NCI-H1092 treated with DMSO at 0.1 percent for 48 hours (cell line): ENCODE measurements around the gene RAB11FIP3.

ENCODE experiments used
- DNase-seq: peaks from one replicate; lab custom pipeline; 2025; lab: John Stamatoyannopoulos, UW

The RAB11FIP3 gene

GRCh38 chr16:533391-534123 lies 108.1 kb downstream of the RAB11FIP3 start:
- no peak for DNase-seq

DNA sequence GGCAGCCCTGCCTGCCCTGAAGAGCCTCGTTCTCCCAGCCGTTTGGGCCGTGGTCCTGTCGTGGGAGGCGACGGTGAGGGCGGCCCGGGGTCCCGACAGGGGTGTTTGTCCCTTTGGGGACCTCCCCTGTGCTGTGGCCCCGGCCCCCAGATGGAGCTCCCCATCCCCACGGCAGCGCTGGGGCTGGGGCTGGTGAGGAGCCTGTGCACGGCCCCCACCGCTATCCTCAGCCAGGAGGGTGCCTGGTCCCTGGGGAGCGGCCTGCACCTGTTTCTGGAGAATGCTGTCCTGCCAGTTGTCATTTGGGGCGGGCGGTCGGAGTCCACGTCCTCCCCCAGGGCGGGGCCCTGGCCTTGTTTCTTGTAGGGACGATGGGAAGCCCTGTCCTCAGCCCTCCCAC lies 108.7 kb downstream of the RAB11FIP3 start:
- no peak for DNase-seq

- no peak for DNase-seq
Observed at GRCh38 chr16:534856-535445, 109.5 kb downstream of the RAB11FIP3 start.

DNA sequence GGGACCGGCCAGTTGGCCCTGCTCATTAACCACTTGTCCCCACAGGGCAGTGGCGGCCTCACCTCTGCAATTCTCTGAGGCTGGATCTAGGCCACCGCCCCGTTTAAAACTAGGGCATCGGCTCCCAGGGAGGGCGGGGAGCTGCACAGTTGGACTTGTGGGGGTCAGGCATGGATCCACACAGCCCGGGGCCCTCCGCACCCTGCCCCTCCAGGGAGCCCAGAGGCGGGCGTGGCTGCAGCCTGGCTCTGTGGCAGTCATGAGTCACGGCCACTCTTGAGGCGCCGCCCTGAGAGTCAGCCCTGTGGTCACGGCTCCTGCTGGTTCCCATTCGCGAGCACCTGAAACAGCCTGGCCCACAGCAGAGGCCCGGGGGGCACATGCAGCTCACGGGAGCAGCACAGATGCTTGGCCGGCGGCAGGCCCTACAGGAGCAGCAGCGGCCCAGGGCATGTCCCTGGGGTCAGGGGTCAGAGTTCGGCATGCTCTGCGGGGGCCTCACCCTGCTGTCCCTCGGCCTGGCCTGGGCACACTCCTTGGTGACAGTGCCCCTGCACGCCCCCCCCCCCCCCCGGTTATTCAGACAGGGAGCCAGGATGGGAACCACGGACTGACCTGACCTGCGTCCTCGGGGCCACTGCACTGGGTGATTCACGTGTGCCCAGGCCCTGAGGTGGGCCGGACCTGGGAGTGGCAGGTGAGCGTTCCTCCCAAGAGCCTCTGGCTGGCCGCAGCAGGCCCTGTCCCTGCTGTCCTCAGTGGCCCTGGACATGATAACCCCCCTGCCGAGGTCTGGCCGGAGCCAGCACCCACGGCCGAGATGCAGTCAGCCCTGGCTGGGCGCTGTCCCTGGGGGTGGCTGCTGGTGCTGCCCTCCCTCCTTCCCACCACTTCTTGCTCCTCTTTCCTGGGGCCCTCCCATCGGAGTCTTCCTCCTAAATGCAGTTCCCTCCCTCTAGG lies 110.3 kb downstream of the RAB11FIP3 start:
- no peak for DNase-seq

GRCh38 chr16:536746-537145 lies 111.3 kb downstream of the RAB11FIP3 start:
- no peak for DNase-seq

GRCh38 chr16:537415-538335 lies 112.2 kb downstream of the RAB11FIP3 start:
- no peak for DNase-seq

GRCh38 chr16:539901-540530 lies 114.6 kb downstream of the RAB11FIP3 start:
- DNase-seq = no peak

GRCh38 chr16:540645-541340 lies 115.3 kb downstream of the RAB11FIP3 start:
- DNase-seq = no peak

GRCh38 chr16:543301-544164 lies 118.1 kb downstream of the RAB11FIP3 start:
- DNase-seq = no peak

- DNase-seq = no peak
Observed at GRCh38 chr16:544517-544916, 119.1 kb downstream of the RAB11FIP3 start.

- no peak for DNase-seq
Observed at GRCh38 chr16:546909-547770, 121.7 kb downstream of the RAB11FIP3 start.

DNA sequence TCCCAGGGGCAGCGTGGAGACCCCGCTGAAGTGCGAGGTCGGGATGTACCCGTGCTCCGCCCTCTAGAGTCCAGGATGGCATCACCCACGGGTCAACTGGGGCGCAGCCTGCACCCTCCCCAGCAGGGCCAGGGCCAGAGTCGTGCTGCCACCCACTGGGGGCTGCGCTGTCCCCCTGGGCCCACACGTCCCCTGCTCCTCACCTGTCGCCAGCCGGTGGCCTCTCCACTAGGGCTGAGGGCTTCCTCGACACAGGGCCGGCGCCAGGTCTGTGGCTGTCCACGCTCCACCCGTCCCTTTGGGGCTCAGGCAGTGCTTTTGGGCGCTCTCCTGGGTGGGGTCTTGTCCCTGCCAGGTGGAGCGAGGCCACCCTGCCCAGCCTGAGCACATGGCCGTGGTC lies 123.1 kb downstream of the RAB11FIP3 start:
- DNase-seq = no peak

DNA sequence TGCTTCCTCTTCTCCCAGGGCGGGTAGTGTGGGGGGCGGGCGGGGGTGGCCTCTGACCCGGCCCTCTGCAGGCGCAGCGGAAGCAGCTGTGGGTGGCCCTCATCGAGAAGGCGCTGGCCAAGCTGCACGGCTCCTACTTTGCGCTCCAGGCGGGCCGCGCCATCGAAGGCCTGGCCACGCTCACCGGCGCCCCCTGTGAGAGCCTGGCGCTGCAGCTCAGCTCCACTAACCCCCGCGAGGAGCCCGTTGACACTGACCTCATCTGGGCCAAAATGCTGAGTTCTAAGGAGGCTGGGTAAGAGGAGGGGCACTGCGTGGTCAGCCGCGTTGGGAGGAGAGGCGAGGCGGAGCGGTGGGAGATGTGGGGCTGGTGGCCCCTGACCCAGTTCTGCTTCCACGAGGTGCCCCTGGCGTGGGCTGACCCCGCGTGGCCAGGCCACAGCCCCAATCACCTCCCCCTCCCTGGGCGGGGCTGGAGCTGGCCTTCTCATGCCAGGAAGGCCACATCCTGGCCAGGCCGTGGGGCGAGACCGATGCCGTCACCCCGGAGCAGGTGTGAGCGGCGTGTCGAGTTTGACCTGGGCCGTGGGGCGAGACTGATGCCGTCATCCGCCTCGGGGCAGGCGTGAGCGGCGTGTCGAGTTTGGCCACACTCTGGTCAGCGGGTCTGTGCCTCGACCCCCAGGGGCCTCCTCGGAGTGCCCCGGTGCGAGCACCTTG lies 124.3 kb downstream of the RAB11FIP3 start:
- DNase-seq = no peak

DNA sequence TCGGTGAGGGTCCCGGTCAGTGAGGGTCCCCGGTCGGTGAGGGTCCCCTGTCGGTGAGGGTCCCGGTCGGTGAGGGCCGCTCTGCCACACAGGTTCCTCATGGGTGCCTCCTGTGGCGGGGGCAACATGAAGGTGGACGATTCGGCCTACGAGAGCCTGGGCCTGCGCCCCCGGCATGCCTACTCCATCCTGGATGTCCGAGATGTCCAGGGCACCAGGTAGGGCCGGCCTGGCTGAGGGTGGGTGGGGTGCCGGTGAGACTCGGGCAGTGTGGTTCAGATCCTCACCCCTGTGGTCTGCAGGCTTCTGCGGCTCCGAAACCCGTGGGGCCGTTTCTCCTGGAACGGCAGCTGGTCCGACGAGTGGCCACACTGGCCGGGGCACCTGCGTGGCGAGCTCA lies 125.8 kb downstream of the RAB11FIP3 start:
- DNase-seq = no peak

DNA sequence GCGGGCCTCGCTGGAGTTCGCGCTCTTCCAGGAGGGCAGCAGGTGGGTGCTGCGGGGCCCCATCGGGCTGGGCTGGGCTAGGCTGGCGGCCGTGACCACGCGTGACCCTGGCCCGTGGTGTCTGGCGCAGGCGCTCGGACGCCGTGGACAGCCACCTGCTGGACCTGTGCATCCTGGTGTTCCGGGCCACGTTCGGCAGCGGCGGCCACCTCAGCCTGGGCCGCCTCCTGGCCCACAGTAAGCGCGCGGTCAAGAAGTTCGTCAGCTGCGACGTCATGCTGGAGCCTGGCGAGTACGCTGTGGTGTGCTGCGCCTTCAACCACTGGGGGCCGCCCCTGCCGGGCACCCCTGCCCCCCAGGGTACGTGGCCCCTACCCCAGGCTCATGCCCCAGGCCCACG lies 126.7 kb downstream of the RAB11FIP3 start:
- DNase-seq = no peak

GRCh38 chr16:553601-554296 lies 128.3 kb downstream of the RAB11FIP3 start:
- DNase-seq = no peak

DNA sequence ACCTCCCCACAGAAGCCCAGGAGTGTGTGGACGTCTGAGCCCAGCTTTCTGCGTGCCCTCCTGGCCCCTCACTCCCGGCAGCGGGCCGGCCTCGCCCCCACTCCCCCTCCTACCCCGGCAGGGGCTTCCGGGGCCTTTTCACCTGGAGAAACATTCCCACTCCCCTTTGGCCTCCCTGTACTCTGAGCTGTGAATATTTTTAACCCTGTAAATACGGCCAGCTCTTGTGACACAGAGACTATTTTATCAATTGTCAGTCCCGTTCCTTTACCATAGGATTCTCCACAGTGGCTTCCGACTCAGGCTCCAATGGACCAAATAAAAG lies 128.8 kb downstream of the RAB11FIP3 start:
- DNase-seq = no peak
